A549 (cell line): ENCODE data around the gene DDX47. TPM values are rescaled to one million over a fixed set of nuclear protein-coding genes. Genes with fewer than 3 reads are reported as not detected.
A peak's percentile ranks its signal among the peaks of the same experiment; 100 is the strongest.

Source experiments
- ATAC-seq, 2 experiments: fragments of 200-7000 bp in 1 of 2; fragments of >200 bp in 1 of 2; cut with Nextera tagmentation in 1 of 2; cut with Tn5 transposase in 1 of 2; 3 replicates each; pipeline versions ENCODE4 v1.8.0 to v1.9.1; 2018 to 2020; ENCODE audit warnings: mild to moderate bottlenecking in 1 of 2, moderate library complexity in 1 of 2
- CTCF ChIA-PET: fragments of 300-600 bp; sonication (Branson Sonifier 250); formaldehyde crosslinking; extraction: SDS; loops from one replicate; lab custom pipeline; 2021; ENCODE audit warnings: antibody characterized with exemption, inconsistent platforms; lab: Yijun Ruan, JAX
- POLR2A ChIA-PET: fragments of 350-600 bp; formaldehyde crosslinking; extraction: SDS; loops from one replicate; lab custom pipeline; 2021; ENCODE audit warnings: antibody characterized with exemption, inconsistent platforms; lab: Yijun Ruan, JAX
- DNase-seq, 2 experiments: peaks; one replicate each; pipeline versions ENCODE4 v3.0.0 to v3.0.0-alpha.2; 2011 to 2016; ENCODE audit warnings: low read depth in 1 of 2, low spot score in 1 of 2
- FAIRE-seq: peaks from 2 replicates; lab custom pipeline; 2011; peaks lifted over from hg19 to GRCh38; lab: Jason Lieb, UNC
- H3K27ac ChIP-seq, 2 experiments: fragments of >200 bp; sonication (Bioruptor Twin); formaldehyde crosslinking; 3 replicates each; pipeline ENCODE4 v1.5.1; 2016 to 2017
- H3K4me1 ChIP-seq: fragments of >200 bp; sonication (Bioruptor Twin); formaldehyde crosslinking; 3 replicates; pipeline ENCODE4 v1.6.1; 2016
- H3K4me2 ChIP-seq: fragments of >200 bp; sonication (Bioruptor Twin); formaldehyde crosslinking; 3 replicates; pipeline ENCODE4 v1.6.1; 2016
- H3K4me3 ChIP-seq: fragments of >200 bp; sonication (Bioruptor Twin); formaldehyde crosslinking; 3 replicates; pipeline ENCODE4 v1.5.1; 2016
- H3K9me3 ChIP-seq: fragments of >200 bp; sonication (Bioruptor Twin); formaldehyde crosslinking; 3 replicates; pipeline ENCODE4 v1.6.1; 2016
- BCL3 ChIP-seq: fragments of >200 bp; sonication (Bioruptor Twin); formaldehyde crosslinking; IDR thresholded peaks from 3 replicates; pipeline ENCODE4 v1.6.1; 2016
- BHLHE40 ChIP-seq: IDR thresholded peaks from 2 replicates; pipeline ENCODE4 v1.6.1; 2012; ENCODE audit warnings: low read depth, low read length, inconsistent platforms
- CBX2 ChIP-seq: fragments of 200-600 bp; sonication (generic); IDR thresholded peaks from 2 replicates; pipeline ENCODE4 v1.6.1; 2016; ENCODE audit warnings: low read depth, mild to moderate bottlenecking, borderline replicate concordance
- CEBPB ChIP-seq, 2 experiments: fragments of >200 bp in 1 of 2; sonication (Bioruptor Twin) in 1 of 2; formaldehyde crosslinking in 1 of 2; IDR thresholded peaks; 2 replicates each; pipeline ENCODE4 v1.6.1; 2012 to 2016
- CTCF ChIP-seq: fragments of >200 bp; sonication (Bioruptor Twin); formaldehyde crosslinking; IDR thresholded peaks from 3 replicates; pipeline ENCODE4 v1.5.1; 2016
- EHF ChIP-seq: fragments of 250-450 bp; sonication (Bioruptor Pico); IDR thresholded peaks from 2 replicates; pipeline ENCODE4 v1.5.0; 2020; ENCODE audit warnings: mild to moderate bottlenecking
- EHMT2 ChIP-seq: fragments of 200-600 bp; sonication (generic); IDR thresholded peaks from 2 replicates; pipeline ENCODE4 v1.6.1; 2016; ENCODE audit warnings: antibody characterized with exemption, low read depth, mild to moderate bottlenecking, moderate library complexity
- ELK1 ChIP-seq: fragments of 150-350 bp; IDR thresholded peaks from 2 replicates; pipeline ENCODE4 v1.6.1; 2014; ENCODE audit warnings: low read depth, mild to moderate bottlenecking, low read length
- EP300 ChIP-seq, 2 experiments: fragments of >200 bp; sonication (Bioruptor Twin); formaldehyde crosslinking; IDR thresholded peaks; 2 replicates in 1 of 2; 3 replicates in 1 of 2; pipeline ENCODE4 v1.6.1; 2016 to 2017
- ESRRA ChIP-seq: fragments of 150-350 bp; IDR thresholded peaks from 2 replicates; pipeline ENCODE4 v1.6.1; 2014; ENCODE audit warnings: mild to moderate bottlenecking, low read length, borderline replicate concordance
- FOSB ChIP-seq: fragments of 250-450 bp; sonication (Bioruptor Pico); IDR thresholded peaks from 2 replicates; pipeline ENCODE4 v1.5.0; 2020; ENCODE audit warnings: mild to moderate bottlenecking, moderate library complexity
- FOSL2 ChIP-seq, 2 experiments: fragments of 450-650 bp in 1 of 2; fragments of >200 bp in 1 of 2; sonication (Bioruptor Twin) in 1 of 2; formaldehyde crosslinking; IDR thresholded peaks; 2 replicates each; pipeline versions ENCODE4 v1.5.0 to v1.6.1; 2016 to 2020; ENCODE audit warnings: mild to moderate bottlenecking in 1 of 2, moderate library complexity in 1 of 2
- GATA3 ChIP-seq: IDR thresholded peaks from 2 replicates; pipeline ENCODE4 v1.6.1; 2012; ENCODE audit warnings: borderline replicate concordance
- HES2 ChIP-seq: fragments of >200 bp; sonication (Bioruptor Twin); formaldehyde crosslinking; IDR thresholded peaks from 2 replicates; pipeline ENCODE4 v1.6.1; 2016
- HOXA7 ChIP-seq: fragments of 250-450 bp; sonication (Bioruptor Pico); IDR thresholded peaks from 2 replicates; pipeline ENCODE4 v1.5.0; 2020; ENCODE audit warnings: mild to moderate bottlenecking, moderate library complexity
- HOXB13 ChIP-seq: fragments of 250-450 bp; sonication (Bioruptor Pico); IDR thresholded peaks from 2 replicates; pipeline ENCODE4 v1.5.0; 2020; ENCODE audit warnings: low read depth, mild to moderate bottlenecking, moderate library complexity
- HOXB5 ChIP-seq: fragments of 250-450 bp; sonication (Bioruptor Pico); IDR thresholded peaks from 2 replicates; pipeline ENCODE4 v1.5.0; 2020; ENCODE audit warnings: mild to moderate bottlenecking, moderate library complexity
- JUNB ChIP-seq: fragments of >200 bp; sonication (Bioruptor Twin); formaldehyde crosslinking; IDR thresholded peaks from 2 replicates; pipeline ENCODE4 v1.6.1; 2016
- KDM1A ChIP-seq: fragments of 200-600 bp; sonication (generic); IDR thresholded peaks from 2 replicates; pipeline ENCODE4 v1.6.1; 2016; ENCODE audit warnings: low read depth, mild to moderate bottlenecking
- MAFK ChIP-seq: fragments of 450-650 bp; IDR thresholded peaks from 2 replicates; pipeline ENCODE4 v1.6.1; 2014; ENCODE audit not compliant: partially characterized antibody
- MYC ChIP-seq: IDR thresholded peaks from 2 replicates; pipeline ENCODE4 v1.6.1; 2012; ENCODE audit warnings: mild to moderate bottlenecking, inconsistent platforms, low read length, improper control_type of control experiment, borderline replicate concordance
- POLR2AphosphoS2 ChIP-seq: conservative IDR thresholded peaks from 2 replicates; pipeline ENCODE4 v1.6.1; 2012; ENCODE audit warnings: low read length, improper control_type of control experiment, inconsistent platforms
- RAD21 ChIP-seq, 2 experiments: fragments of >200 bp in 1 of 2; sonication (Bioruptor Twin) in 1 of 2; formaldehyde crosslinking in 1 of 2; IDR thresholded peaks in 1 of 2; conservative IDR thresholded peaks in 1 of 2; 2 replicates in 1 of 2; 3 replicates in 1 of 2; pipeline ENCODE4 v1.6.1; 2012 to 2018; ENCODE audit warnings: inconsistent platforms in 1 of 2
- RARB ChIP-seq: fragments of 250-450 bp; sonication (Bioruptor Pico); IDR thresholded peaks from 2 replicates; pipeline ENCODE4 v1.8.0; 2021; ENCODE audit warnings: mild to moderate bottlenecking, moderate library complexity
- RFX5 ChIP-seq: fragments of 450-650 bp; IDR thresholded peaks from 2 replicates; pipeline ENCODE4 v1.7.1; 2014; ENCODE audit warnings: antibody characterized with exemption, mild to moderate bottlenecking, moderate library complexity
- RNF2 ChIP-seq: fragments of 200-600 bp; sonication (generic); IDR thresholded peaks from 2 replicates; pipeline ENCODE4 v1.6.1; 2016; ENCODE audit warnings: low read depth, mild to moderate bottlenecking, antibody characterized with exemption, moderate library complexity, borderline replicate concordance
- SMC3 ChIP-seq: fragments of >200 bp; sonication (Bioruptor Twin); formaldehyde crosslinking; IDR thresholded peaks from 3 replicates; pipeline ENCODE4 v1.6.1; 2018; ENCODE audit warnings: inconsistent platforms
- SREBF2 ChIP-seq: fragments of 450-650 bp; IDR thresholded peaks from 2 replicates; pipeline ENCODE4 v1.6.1; 2014; ENCODE audit warnings: mild to moderate bottlenecking, moderate library complexity
- TFCP2L1 ChIP-seq: fragments of 250-450 bp; sonication (Bioruptor Pico); IDR thresholded peaks from 2 replicates; pipeline ENCODE4 v1.5.0; 2021; ENCODE audit warnings: mild to moderate bottlenecking
- TP53 ChIP-seq: fragments of 250-450 bp; sonication (Bioruptor Pico); IDR thresholded peaks from 2 replicates; pipeline ENCODE4 v1.5.0; 2021; ENCODE audit warnings: mild to moderate bottlenecking, moderate library complexity
- ZFP36 ChIP-seq: fragments of 450-650 bp; IDR thresholded peaks from 2 replicates; pipeline ENCODE4 v1.6.1; 2014; ENCODE audit warnings: borderline replicate concordance; ENCODE audit not compliant: partially characterized antibody
- ZNF302 ChIP-seq: fragments of 250-450 bp; sonication (Bioruptor Pico); IDR thresholded peaks from 2 replicates; pipeline ENCODE4 v1.9.0; 2021; ENCODE audit warnings: inconsistent platforms, mild to moderate bottlenecking, moderate library complexity
- WGBS: methylation state at CpG from one replicate; pipeline ENCODE4 v1.1.6; 2017; ENCODE audit errors: missing lambda C conversion rate; 5-methylcytosine and 5-hydroxymethylcytosine counted together
- polyA plus RNA-seq, 4 experiments: library from polyadenylated mRNA; depleted of rRNA in 3 of 4; stranded (reverse); fragments of >200 nt; fragmentation: RNase III in 1 of 4; extraction: RNeasy Plus Mini Kit Qiagen cat#74134 plus additional on column Dnase treatment in 1 of 4; gene quantifications; 2 replicates in 3 of 4; 3 replicates in 1 of 4; pipeline ENCODE4 v1.2.3, GENCODE V29; 2011 to 2017

DDX47 gene
- polyA plus RNA-seq, 2 of the 4 experiments (the other 2 are of a cell fraction), result 81.6 to 144 TPM

GRCh38 chr12:12804011-12804410 is 9.1 kb upstream of the DDX47 start:
- TF ChIP-seq EHF (CRISPR knock-in tag), result peak; percentile 61; the same call in 1 of the 2 replicates
- TF ChIP-seq ELK1, result no peak
- TF ChIP-seq HES2, result no peak
- TF ChIP-seq ZFP36, result no peak
- peak; percentile 44; the same call in 1 of the 2 replicates for TF ChIP-seq GATA3
- TF ChIP-seq RARB (CRISPR knock-in tag), result no peak
- TF ChIP-seq CBX2, result no peak
- TF ChIP-seq EHMT2, result no peak
- TF ChIP-seq BHLHE40, result no peak
- TF ChIP-seq MYC, result no peak
- TF ChIP-seq EP300 (IDR thresholded peaks at IDR 0.05), result peak in 1 of 2 experiments; percentile 19; a peak in 1 of 5 replicates
- TF ChIP-seq SREBF2, result no peak
- 0 out of 2 replicates have a peak, but pooled peaks have one; percentile 34 for TF ChIP-seq FOSL2 (IDR thresholded peaks at IDR 0.05)
- TF ChIP-seq FOSL2 (CRISPR knock-in tag; IDR thresholded peaks at IDR 0.05), result peak; percentile 60
- TF ChIP-seq ESRRA, result peak; percentile 86; the same call in 1 of the 2 replicates
- no peak for TF ChIP-seq JUNB
- TF ChIP-seq CTCF, result no peak
- no peak for TF ChIP-seq HOXB5 (CRISPR knock-in tag)
- peak; percentile 70; the same call in 1 of the 2 replicates for TF ChIP-seq FOSB
- peak; percentile 61 to 90 for DNase-seq
- peak; percentile 46 to 48; a peak in 3 of 6 replicates for ATAC-seq
- Histone ChIP-seq H3K4me1 (peaks cover 74% of the 10 kb centered on the region), H3K4me2 (peak overlapping the region; percentile 81), H3K4me3 (peak overlapping the region; percentile 23; the same call in 1 of the 3 replicates), H3K9me3 (no peaks in the 10 kb centered on the region), H3K27ac (peak overlapping the region; percentile 89 to 90)
- WGBS, result 1% methylated on average over 6 of the region's 6 CpGs
- no peak for FAIRE-seq
- CTCF ChIA-PET, result interaction anchor here (0.6 to 5.3 kb wide), 7 partner anchors 9 to 408 kb away, joined by 3 to 74 read pairs (median 4); partner anchors contain the start of genes APOLD1 and DDX47
- POLR2A ChIA-PET, result interaction anchor here (0.7 to 3.0 kb wide), 8 partner anchors 8 to 87 kb away, joined by 3 to 18 read pairs (median 4); partner anchors contain the start of genes DDX47 and GPRC5A

- DNase-seq (peak; percentile 86 to 88), FAIRE-seq (no peak), ATAC-seq (peak; percentile 70 to 81)
- Histone ChIP-seq H3K4me2 (peak overlapping the region; percentile 81), H3K4me3 (peak overlapping the region; percentile 23; the same call in 1 of the 3 replicates), H3K27ac (peak overlapping the region; percentile 89 to 90), H3K4me1 (peaks cover 78% of the 10 kb centered on the region), H3K9me3 (no peaks in the 10 kb centered on the region)
- CTCF ChIA-PET, result interaction anchor here (0.6 to 5.3 kb wide), 8 partner anchors 8 to 407 kb away, joined by 3 to 74 read pairs (median 4); partner anchors contain the start of genes APOLD1 and DDX47
- POLR2A ChIA-PET, result interaction anchor here (0.5 to 3.0 kb wide), 8 partner anchors 8 to 87 kb away, joined by 3 to 18 read pairs (median 4); partner anchors contain the start of genes DDX47 and GPRC5A
- 3% methylated on average over 6 of the region's 6 CpGs for WGBS
- TF ChIP-seq JUNB (peak; percentile 80), MAFK (no peak), HOXA7 (CRISPR knock-in tag) (no peak), EP300 (IDR thresholded peaks at IDR 0.05) (no peak), CBX2 (no peak), BCL3 (no peak), CEBPB (IDR thresholded peaks at IDR 0.05) (no peak; a peak in 2 of 4 replicates), TP53 (CRISPR knock-in tag) (no peak), SMC3 (no peak), HOXB13 (no peak), KDM1A (no peak), ZNF302 (CRISPR knock-in tag) (no peak), RNF2 (no peak), ELK1 (no peak), TFCP2L1 (CRISPR knock-in tag) (no peak), RFX5 (no peak), ESRRA (no peak), POLR2AphosphoS2 (no peak), MYC (no peak), RAD21 (conservative IDR thresholded peaks at IDR 0.05 in 1 of 2, IDR thresholded peaks at IDR 0.05 in 1 of 2) (no peak)
These were observed 8.7 kb upstream of the DDX47 start for GRCh38 chr12:12804432-12804886.
